ENCODE measurements around the gene GSN.
A peak's percentile ranks its signal among the peaks of the same experiment; 100 is the strongest.

Gene GSN

DNA sequence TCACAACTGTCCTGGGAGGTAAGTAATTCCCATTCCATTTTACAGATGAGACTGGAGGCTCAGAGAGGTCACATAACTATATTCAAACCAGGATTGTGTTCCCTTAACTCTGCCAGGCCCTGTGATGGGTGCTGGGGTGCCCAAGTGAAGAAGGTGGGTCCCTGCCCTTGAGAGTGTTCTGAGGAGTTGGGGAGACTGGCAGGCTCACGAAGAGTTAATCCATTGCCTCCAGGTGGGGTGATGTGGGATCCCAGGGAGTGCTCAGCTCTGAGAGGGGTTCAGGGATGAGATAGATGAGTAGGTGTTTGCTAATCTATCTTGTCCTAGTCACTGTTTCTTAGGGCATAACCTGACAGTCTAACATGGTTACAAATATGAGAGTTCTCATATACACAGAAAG is 36.7 kb downstream of the GSN start:
- DNase-seq, result no peak

DNA sequence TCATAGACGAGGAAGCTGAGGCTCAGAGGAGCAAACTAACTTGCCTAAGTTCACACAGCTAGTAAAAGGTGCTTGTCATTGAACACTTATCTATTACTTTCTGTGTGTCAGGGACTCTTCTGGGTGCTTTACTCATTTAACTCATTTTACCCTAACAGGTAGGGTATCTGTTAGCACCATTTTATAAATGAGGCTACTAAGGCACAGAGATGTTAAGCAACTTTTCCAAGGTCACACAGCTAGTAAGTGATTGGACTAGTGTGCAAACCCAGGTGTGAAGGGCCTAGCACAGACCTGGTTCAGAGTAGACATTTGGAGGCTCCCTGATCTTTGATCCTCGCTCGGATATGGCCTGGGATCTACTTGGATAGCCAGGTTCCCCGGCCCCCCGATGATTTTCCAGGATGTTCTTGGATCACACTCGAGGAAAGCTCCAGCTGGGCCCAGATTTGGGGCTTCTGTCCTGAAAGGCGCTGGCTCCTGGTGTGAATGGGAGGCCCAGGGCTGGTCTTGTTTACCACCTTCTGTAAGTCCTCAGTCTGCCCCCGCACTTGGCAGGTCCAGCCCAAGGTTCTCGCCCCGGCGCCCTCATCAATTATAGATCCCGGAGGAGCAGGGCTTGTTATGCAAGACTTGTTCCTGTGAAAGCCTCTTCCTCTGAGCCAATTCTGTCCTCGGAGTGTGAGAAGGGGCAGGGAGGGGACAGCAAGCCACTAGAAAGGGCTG is 37.5 kb downstream of the GSN start:
- no peak for DNase-seq

DNA sequence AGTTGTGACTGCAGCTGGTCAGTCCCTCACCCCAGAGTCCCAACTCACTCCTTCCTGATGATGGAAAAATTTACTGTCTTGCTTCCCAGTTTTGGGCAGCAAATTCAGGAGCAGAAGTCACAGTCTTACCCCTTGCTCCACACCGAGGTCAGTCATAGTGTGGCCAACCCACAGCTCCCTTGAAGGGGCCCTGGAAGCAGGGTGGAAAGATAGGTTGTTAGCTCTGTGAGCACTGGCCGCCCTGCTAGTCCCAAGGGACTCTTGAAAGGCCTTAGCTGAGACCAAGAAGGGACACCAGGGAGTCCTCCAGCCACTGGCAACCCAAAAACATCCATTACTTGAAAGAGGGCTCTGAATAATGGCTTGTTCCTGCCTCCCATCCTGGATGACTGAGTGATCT is 40.0 kb downstream of the GSN start:
- DNase-seq, result no peak

DNA sequence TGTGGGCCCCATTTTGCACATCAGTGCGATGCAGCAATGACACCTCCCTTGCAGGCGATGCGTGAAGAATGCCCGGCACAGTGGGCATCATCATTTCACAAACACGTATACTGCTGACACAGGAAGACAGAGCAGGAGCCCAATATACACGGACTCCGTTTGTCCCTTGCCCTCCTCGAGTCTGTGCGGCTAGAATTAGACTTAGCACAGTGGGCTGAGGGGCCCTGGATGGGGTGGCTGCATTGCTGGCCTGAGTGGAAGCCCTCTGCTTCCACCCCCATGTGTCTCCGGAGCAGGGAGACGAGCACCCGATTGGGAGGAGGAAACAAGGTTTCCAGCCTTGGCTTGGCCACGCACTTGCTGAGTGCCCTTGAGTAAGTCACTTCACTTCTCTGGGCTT is 40.8 kb downstream of the GSN start:
- DNase-seq, result no peak

DNA sequence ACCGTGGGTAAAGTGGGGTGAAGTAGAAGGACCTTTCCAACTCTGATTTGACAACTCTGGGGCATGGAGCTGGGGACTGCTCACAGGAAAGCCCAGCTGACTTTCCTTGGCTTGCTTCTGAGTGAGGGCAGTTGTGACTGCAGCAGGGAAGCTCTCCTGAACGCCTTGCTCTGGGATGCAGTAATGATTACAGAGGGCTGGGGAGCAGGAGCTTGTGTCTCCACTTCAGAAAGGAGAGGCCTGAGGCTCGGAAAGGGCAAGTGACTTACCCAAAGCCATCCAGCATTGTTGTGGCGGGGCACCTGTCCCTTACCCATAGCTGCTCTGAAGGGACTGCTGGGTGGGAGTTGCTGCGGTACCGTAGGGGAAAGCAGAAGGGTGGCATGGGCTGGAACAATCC is 41.2 kb downstream of the GSN start:
- DNase-seq, result no peak

DNA sequence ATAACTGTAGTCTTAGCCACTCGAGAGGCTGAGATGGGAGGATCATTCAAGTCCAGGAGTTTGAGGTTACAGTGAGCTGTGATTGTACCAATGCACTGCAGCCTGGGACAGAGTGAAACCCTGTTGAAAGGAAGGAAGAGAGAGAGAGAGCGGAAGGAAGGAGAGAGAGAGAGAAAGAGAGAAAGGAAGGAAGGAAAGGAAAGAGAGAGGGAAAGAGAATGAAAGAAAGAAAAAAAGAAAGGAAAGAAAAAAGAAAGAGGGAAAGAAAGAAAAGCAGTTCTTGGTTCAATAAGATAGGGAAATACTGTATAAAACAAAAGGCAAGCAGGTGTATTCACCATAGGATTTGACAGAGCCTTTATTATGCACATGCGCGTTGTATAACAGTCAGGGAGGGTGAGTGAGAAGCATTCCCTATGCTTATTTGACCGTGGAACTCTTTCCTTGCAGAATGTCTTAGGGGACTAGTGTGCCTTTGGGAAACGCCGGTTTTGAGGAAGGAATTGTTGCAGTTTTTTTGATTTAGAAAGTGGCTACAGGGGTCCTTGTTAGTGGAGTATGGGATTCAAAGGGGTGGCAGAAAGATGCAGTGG is 42.0 kb downstream of the GSN start:
- DNase-seq, result no peak

DNA sequence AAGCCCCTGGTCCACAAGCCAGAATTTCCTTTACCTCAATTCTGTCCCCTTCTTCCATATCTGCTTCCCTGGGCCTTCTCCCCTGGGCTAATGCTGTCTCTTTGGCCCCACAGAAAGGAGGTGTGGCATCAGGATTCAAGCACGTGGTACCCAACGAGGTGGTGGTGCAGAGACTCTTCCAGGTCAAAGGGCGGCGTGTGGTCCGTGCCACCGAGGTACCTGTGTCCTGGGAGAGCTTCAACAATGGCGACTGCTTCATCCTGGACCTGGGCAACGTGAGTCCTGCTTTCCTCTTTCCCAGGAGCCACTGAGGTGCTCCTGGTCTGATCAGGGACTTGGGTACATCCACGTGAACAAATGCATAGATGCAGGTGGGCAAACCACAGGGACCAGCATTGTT is 42.6 kb downstream of the GSN start:
- no peak for DNase-seq

DNA sequence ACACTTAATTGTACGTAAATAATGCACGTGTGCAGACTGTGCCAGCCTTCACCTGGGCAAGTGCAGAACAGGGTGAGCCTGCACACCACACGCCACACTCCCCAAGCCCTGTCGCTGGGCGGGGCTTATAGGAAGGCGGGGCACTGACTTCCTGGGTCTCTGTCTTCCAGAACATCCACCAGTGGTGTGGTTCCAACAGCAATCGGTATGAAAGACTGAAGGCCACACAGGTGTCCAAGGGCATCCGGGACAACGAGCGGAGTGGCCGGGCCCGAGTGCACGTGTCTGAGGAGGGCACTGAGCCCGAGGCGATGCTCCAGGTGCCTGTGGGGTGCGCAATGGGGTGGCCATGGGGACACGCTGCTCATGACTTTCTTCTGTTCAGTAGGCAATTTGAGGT is 44.2 kb downstream of the GSN start:
- no peak for DNase-seq

DNA sequence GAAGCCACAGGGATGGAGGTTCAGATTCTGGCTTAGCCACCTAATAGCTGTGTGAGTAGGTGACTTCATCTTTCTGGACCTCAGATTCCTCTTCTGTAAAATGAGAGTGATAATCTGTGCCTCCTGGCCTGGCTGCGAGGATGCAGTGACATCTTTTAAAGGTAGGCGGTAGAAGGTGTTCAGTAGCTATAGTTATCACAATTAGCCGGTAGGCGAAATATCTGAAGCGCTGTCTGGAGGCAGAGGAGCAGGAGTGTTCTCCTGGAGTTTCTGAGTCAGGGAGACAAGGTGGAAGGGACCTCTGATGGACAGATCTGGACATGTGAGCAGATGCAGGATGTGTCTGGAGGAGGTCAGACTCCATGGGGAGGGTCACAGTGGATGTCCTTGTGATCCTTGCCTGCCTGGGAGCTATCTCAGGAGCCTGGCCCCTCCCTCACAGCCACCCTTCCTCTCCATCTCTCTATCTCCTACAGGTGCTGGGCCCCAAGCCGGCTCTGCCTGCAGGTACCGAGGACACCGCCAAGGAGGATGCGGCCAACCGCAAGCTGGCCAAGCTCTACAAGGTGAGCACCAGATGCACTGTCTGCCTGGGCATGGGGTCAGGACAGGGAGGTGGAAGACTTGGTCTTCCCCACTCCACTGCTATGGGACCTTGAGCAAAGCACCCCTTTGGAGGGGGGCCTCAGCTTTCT is 45.6 kb downstream of the GSN start:
- DNase-seq, result no peak

DNA sequence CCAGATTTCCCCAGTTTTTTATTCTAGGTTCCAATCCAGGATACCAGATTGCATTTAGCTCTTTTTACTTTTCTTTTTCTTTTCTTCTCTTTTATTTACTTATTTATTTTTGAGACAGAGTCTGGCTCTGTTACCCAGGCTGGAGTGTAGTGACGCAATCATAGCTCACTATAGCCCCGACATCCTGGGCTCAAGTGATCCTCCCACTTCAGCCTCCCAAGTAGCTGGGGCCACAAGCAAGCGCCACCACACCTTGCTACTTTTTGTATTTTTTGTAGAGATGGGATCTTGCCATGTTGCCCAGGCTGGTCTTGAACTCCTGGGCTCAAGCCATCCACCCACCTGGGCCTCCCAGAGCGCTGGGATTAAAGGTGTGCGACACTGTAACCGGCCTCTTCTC is 48.4 kb downstream of the GSN start:
- DNase-seq, result no peak

DNA sequence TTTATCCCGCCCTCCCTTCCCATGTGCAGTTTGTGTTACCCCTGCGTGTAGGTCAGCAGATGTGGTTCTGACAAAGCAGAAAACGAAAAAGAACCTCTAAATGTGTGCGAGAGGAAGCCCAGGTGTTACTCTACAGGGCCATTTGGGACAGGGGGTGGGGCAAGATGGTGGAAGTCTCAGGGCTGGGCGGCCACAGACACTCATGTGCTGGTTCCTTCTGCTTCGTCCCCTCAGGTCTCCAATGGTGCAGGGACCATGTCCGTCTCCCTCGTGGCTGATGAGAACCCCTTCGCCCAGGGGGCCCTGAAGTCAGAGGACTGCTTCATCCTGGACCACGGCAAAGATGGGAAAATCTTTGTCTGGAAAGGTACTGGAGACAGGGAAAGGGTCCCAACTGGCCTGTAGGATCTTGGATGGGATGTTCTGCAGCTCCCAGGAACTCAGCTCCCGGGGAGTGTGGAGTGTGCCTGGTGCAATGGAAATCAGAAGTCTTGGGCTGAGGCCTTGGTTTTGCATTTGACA is 49.0 kb downstream of the GSN start:
- DNase-seq, result no peak

DNA sequence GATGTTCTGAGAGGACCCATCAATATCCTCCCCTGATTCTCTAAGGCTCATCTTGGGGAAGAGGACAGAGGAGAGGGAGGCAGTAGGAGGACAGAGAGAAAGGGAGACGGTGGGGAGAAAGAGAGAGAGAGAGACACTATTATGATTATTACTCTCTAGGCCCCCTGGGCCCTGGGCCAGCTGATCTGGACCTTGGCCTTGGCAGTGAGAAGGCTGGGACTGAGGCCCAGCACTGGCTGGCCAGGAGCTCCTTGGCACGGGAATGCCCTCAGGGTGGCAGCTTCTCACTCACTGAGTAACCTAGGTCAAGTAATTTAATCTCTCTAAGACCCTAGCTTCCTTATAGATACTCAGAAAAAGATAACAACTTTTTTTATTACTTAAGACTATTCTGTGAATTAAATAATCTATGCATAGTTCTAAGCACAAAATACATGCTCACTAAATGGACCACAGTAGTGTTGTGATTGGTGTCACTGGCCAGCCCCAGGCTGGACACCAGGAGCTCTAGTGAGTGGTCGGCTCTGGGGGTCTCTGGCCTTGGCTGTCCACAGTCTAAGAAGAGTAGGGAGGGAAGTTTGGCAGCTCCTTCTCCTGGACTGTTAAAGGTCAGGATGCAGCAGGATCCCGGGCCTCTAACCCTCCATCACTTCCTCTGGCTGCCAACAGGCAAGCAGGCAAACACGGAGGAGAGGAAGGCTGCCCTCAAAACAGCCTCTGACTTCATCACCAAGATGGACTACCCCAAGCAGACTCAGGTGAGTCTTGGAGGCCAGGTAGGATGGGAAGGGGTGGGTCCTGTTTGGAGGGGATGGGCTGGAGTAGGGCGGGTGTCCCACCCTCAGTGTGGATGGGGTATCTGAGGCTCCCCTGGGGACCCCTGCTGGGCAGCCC is 50.0 kb downstream of the GSN start:
- no peak for DNase-seq

DNA sequence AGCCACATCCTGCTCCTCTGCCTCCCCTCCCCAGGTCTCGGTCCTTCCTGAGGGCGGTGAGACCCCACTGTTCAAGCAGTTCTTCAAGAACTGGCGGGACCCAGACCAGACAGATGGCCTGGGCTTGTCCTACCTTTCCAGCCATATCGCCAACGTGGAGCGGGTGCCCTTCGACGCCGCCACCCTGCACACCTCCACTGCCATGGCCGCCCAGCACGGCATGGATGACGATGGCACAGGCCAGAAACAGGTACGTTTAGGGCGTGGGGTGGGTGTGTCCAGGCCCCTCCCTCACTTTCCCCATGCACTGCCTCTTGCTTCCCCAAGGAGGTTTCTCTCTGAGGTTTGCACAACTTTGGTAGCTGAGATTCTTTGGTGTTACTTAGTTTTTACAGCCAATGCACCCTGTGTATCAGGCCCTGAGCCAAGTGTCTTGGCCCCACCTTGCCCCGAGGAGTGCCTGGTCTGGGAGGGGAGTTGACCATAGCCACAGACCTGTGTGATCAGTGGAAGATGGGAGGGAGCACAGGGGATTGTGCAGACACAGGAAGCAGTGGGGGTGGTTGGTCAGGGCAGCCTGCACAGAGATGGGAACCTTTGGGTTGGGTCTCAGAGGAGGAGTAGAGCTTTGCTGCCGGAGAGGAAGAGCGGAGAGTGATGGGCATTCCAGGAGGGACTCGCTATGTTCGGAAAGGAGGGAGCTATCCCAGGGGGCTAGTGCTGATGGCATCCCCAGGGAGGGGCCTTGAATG is 50.8 kb downstream of the GSN start:
- no peak for DNase-seq

DNA sequence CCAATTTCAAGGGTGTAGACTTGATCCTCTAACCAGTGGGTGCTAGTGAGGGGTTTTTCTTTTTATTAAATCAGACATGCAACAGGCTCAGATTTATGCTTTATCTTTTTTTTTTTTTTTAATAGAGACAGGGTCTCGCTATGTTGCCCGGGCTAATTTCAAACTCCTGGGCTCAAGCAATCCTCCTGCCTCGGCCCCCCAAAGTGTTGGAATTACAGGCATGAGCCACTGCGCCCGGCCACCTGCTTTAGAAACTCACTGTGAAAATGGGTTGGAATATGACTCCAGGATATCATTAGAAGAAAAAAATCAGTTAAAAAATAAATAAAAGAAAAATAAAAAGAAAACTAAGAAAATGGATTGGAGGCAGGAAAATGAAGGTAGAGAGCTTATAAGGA is 51.4 kb downstream of the GSN start:
- DNase-seq, result no peak

DNA sequence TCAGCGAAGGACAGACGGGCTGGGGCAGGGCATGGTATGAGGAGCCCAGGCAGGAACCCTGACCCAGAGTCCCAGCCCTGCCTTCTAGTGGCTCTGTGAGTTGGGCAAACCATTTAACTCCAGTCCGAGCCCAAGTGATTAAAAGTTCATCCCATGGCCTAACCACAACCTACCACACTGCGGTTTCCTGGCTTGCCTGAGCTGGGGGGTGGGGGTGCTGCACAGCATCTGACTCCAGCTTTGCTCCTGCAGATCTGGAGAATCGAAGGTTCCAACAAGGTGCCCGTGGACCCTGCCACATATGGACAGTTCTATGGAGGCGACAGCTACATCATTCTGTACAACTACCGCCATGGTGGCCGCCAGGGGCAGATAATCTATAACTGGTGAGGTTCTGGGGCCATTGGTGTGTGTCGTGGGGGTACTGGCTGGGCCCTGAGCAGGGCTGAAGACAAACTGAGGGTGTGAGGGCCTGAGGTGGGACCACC is 53.1 kb downstream of the GSN start:
- peak; percentile 42 for DNase-seq

DNA sequence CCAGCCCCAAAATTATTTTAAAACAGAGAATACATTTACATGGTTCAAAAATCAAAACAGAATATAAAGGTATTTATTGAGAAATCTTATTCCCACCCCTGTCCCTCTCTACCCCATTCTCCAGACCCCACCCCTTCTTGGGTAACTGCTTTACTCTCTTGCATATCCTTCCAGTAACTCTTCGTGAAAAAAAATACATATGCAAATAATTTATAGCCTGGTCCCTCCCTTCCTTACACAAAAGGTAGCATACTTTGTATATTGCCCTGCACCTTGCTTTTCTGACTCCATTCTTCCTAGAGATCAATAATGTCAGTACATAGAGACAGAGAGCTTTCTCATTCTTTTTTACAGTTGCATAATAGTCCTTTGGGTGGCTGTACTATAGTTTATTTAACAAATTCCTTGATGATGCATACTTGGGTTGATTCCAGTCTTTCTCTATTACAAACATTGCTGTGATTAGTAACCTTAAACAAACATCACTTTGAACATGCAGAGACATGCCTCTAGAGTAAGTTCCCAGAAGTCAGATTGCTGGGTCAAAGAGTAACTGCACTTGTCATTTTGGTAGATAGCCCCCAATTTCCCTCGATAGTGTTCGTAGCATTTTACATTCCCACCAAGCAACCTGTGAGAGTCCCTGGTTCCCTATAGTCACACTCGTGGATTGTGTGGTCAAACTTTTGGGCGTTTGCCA is 54.2 kb downstream of the GSN start:
- no peak for DNase-seq

DNA sequence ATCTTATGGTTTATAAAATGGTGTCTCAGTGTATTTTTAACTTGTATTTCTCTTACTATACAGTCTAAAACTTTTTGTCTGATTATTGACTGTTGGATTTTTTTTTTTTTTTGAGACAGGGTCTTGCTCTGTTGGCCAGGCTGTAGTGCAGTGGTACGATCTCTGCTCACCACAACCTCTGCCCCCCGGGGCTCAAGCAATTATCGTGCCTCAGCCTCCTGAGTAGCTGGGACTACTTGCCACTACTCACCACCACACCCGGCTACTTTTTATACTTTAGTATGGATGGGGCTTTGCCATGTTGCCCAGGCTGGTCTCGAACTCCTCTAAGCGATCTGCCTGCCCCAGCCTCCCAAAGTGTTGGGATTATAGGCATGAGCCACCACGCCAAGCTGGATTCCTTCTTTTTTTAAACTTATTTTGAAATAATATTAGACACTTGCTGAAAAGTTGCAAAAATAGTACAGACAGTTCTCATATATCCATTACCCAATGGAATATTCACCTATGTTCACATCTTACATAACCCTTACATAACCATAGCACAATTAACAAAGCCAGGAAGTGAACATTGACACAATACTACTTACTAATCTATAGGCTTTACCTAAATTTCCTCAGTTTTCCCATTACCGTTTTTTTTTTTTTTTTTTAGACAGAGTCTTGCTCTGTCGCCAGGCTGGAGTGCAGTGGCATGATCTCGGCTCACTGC is 54.9 kb downstream of the GSN start:
- DNase-seq, result no peak

DNA sequence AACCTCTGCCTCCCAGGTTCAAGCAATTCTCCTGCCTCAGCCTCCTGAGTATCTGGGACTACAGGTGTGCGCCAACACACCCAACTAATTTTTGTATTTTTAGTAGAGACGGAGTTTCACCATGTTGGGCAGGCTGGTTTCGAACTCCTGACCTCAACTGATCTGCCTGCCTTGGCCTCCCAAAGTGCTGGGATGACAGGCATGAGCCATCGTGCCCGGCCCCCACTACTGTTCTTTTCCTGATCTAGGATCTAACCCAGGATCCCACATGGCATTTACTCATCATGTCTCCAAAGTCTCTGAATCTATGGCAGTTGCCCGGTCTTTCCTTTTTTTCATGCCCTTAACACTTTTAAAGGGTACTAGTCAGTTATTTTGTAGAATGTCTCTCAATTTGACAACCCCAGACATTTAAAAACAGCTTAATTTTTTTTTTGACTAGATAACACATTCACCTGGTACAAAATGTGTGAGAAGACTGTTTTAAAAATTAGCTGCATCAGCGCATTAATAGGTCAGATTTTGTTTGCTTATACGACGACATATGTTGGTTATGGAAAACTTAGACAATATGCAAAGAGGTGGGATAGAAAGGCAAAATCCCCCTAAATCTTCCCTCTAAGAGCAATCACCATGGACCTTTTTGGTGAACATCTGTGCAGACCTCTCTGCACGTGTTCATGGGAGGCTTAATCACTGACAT is 55.6 kb downstream of the GSN start:
- no peak for DNase-seq

DNA sequence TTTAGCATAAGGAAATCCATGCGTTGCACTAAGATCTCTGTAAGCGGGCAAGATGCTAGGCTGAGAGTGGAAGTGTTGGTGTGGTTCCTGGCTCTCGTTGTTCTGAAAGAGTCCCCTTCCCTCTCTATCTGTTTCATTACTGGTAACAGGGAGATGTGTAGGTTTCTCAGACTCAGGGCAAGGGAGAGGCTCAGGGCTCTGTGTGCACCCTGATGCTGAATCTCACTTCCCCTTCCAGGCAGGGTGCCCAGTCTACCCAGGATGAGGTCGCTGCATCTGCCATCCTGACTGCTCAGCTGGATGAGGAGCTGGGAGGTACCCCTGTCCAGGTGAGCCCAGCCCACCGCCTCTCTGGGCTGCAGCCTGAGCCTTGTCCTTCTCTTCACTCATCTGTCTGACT is 56.4 kb downstream of the GSN start:
- DNase-seq, result no peak

DNA sequence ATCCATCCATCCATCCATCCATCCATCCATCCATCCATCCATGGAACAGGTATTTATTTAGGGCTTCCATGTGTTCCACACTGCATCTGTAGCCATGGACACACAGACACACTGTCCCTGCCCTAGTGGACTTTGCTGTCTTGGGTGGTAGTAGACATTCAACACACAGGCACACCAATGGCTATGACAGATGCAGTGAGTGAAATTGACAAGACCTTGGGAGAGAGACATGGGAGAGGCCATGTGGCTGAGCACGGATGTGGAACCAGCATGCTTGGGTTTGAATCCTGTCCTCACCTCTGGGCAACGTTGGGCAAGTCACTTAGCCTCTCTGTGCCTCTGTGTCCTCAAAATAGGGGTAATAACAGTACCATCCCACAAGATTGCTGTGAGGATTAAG is 56.8 kb downstream of the GSN start:
- no peak for DNase-seq
